Trophoblast cell (in vitro differentiated cells and primary cell): ENCODE data around the gene LRRC1.

Experiments used
- DNase-seq, 2 donors: peaks; one replicate each; pipeline ENCODE4 v3.0.0-alpha.2; 2016
- H2AFZ ChIP-seq: 2 replicates; pipeline ENCODE4 v1.6.1; 2013; ENCODE audit warnings: low read length, moderate library complexity, mild to moderate bottlenecking; ENCODE audit not compliant: insufficient read depth, poor library complexity
- H2AK5ac ChIP-seq: 2 replicates; pipeline ENCODE4 v1.6.1; 2013; ENCODE audit warnings: mild to moderate bottlenecking, low read length
- H2BK120ac ChIP-seq: 2 replicates; pipeline ENCODE4 v1.6.1; 2013; ENCODE audit warnings: low read length, mild to moderate bottlenecking, moderate library complexity; ENCODE audit not compliant: insufficient read depth, poor library complexity
- H2BK12ac ChIP-seq: 2 replicates; pipeline ENCODE4 v1.6.1; 2013; ENCODE audit warnings: mild to moderate bottlenecking, low read length, moderate library complexity
- H2BK5ac ChIP-seq: 2 replicates; pipeline ENCODE4 v1.6.1; 2013; ENCODE audit warnings: low read length, low read depth, moderate library complexity, mild to moderate bottlenecking; ENCODE audit not compliant: poor library complexity
- H3K14ac ChIP-seq: 2 replicates; pipeline ENCODE4 v1.6.1; 2013; ENCODE audit warnings: mild to moderate bottlenecking, low read length
- H3K18ac ChIP-seq: 2 replicates; pipeline ENCODE4 v1.6.1; 2013; ENCODE audit warnings: mild to moderate bottlenecking, low read length
- H3K23ac ChIP-seq: 2 replicates; pipeline ENCODE4 v1.6.1; 2013; ENCODE audit warnings: low read length
- H3K27ac ChIP-seq: 2 replicates; pipeline ENCODE4 v1.5.1; 2013; ENCODE audit warnings: low read depth, mild to moderate bottlenecking, inconsistent platforms, low read length, moderate library complexity
- H3K27me3 ChIP-seq: 2 replicates; pipeline ENCODE4 v1.6.1; 2013; ENCODE audit warnings: inconsistent platforms, mild to moderate bottlenecking, low read length, moderate library complexity; ENCODE audit not compliant: insufficient read depth
- H3K36me3 ChIP-seq, 2 experiments: 1 replicate in 1 of 2; 2 replicates in 1 of 2; pipeline ENCODE4 v1.6.1; 2013; ENCODE audit warnings: low read length in 2 of 2, mild to moderate bottlenecking in 2 of 2, moderate library complexity in 1 of 2; ENCODE audit not compliant: insufficient read depth in 2 of 2, control insufficient read depth in 1 of 2
- H3K4ac ChIP-seq: 2 replicates; pipeline ENCODE4 v1.6.1; 2013; ENCODE audit warnings: low read depth, mild to moderate bottlenecking, low read length, moderate library complexity
- H3K4me1 ChIP-seq, 2 experiments: 1 replicate in 1 of 2; 2 replicates in 1 of 2; pipeline ENCODE4 v1.6.1; 2013; ENCODE audit warnings: low read length in 2 of 2, mild to moderate bottlenecking in 2 of 2, moderate library complexity in 1 of 2; ENCODE audit not compliant: insufficient read depth in 2 of 2, control insufficient read depth in 1 of 2
- H3K4me2 ChIP-seq: 2 replicates; pipeline ENCODE4 v1.6.1; 2013; ENCODE audit warnings: inconsistent platforms, mild to moderate bottlenecking, low read length, moderate library complexity
- H3K4me3 ChIP-seq: 2 replicates; pipeline ENCODE4 v1.5.1; 2013; ENCODE audit warnings: mild to moderate bottlenecking, low read depth, low read length, inconsistent platforms
- H3K79me1 ChIP-seq: one replicate; pipeline ENCODE4 v1.6.1; 2013; ENCODE audit warnings: low read length
- H3K79me2 ChIP-seq: 2 replicates; pipeline ENCODE4 v1.6.1; 2013; ENCODE audit warnings: low read length, mild to moderate bottlenecking; ENCODE audit not compliant: control insufficient read depth, insufficient read depth, poor library complexity
- H3K9ac ChIP-seq: 2 replicates; pipeline ENCODE4 v1.6.1; 2013; ENCODE audit warnings: mild to moderate bottlenecking, low read length
- H3K9me3 ChIP-seq: 2 replicates; pipeline ENCODE4 v1.6.1; 2013; ENCODE audit warnings: low read depth, mild to moderate bottlenecking, control low read depth, inconsistent platforms, low read length; ENCODE audit not compliant: insufficient read depth
- H4K12ac ChIP-seq: 2 replicates; pipeline ENCODE4 v1.6.1; 2013; ENCODE audit warnings: low read depth, mild to moderate bottlenecking, low read length, moderate library complexity
- H4K8ac ChIP-seq: 2 replicates; pipeline ENCODE4 v1.6.1; 2013; ENCODE audit warnings: low read depth, mild to moderate bottlenecking, low read length, moderate library complexity
- H4K91ac ChIP-seq: one replicate; pipeline ENCODE4 v1.6.1; 2013; ENCODE audit warnings: low read depth, mild to moderate bottlenecking, low read length, moderate library complexity
- WGBS: extraction: QIAGEN DNeasy Blood & Tissue Kit; methylation state at CpG from one replicate; pipeline ENCODE4 v1.1.7; 2013; ENCODE audit warnings: missing lambda C conversion rate; ENCODE audit not compliant: insufficient read length, insufficient coverage; ENCODE audit errors: extremely low coverage; 5-methylcytosine and 5-hydroxymethylcytosine counted together

LRRC1 gene

GRCh38 chr6:53802582-53802981, 7.8 kb downstream of the LRRC1 start:
- H2AK5ac ChIP-seq = no peak overlapping the region
- no peak overlapping the region for H3K14ac ChIP-seq

GRCh38 chr6:53803081-53803860, 8.5 kb downstream of the LRRC1 start:
- Histone ChIP-seq H3K79me2 (peaks cover 24% of the 10 kb centered on the region), H3K4me1 (peaks cover 10 to 25% of the 10 kb centered on the region in 2 experiments), H2BK12ac (no peak overlapping the region), H2BK120ac (no peak overlapping the region), H3K18ac (no peak overlapping the region), H3K4me3 (no peak overlapping the region), H3K4ac (peak overlapping the region; percentile 81), H2AFZ (no peak overlapping the region), H3K4me2 (no peak overlapping the region), H3K14ac (no peak overlapping the region), H4K91ac (no peak overlapping the region), H3K9me3 (no peaks in the 10 kb centered on the region), H2AK5ac (no peak overlapping the region), H3K79me1 (peaks cover 6% of the 10 kb centered on the region), H3K27me3 (no peaks in the 10 kb centered on the region), H2BK5ac (no peak overlapping the region), H4K8ac (no peak overlapping the region), H3K27ac (no peak overlapping the region), H4K12ac (no peak overlapping the region), H3K23ac (no peak overlapping the region), H3K9ac (no peak overlapping the region), H3K36me3 (peaks cover 0 to 4% of the 10 kb centered on the region in 2 experiments)
- no CpG with 5 or more reads among the region's 6 CpGs for WGBS
- peak in 1 of 2 donors; percentile 30 for DNase-seq

More at GRCh38 chr6:53802582-53802981, 7.8 kb downstream of the LRRC1 start:
- no peak overlapping the region for H4K91ac ChIP-seq
- H3K9me3 ChIP-seq = no peaks in the 10 kb centered on the region
- peak overlapping the region; percentile 58 for H3K4ac ChIP-seq
- H3K23ac ChIP-seq = no peak overlapping the region
- no peak overlapping the region for H3K27ac ChIP-seq
- no peak overlapping the region for H3K18ac ChIP-seq
- H4K12ac ChIP-seq = no peak overlapping the region
- H3K79me1 ChIP-seq = peaks cover 4% of the 10 kb centered on the region
- no peak overlapping the region for H2BK120ac ChIP-seq
- H2AFZ ChIP-seq = no peak overlapping the region
- H2BK5ac ChIP-seq = no peak overlapping the region
- no peak overlapping the region for H3K4me2 ChIP-seq
- DNase-seq = no peak
- peaks cover 7 to 21% of the 10 kb centered on the region in 2 experiments for H3K4me1 ChIP-seq
- no peaks in the 10 kb centered on the region for H3K27me3 ChIP-seq
- H3K36me3 ChIP-seq = peaks cover 0 to 2% of the 10 kb centered on the region in 2 experiments
- H2BK12ac ChIP-seq = no peak overlapping the region
- H3K9ac ChIP-seq = no peak overlapping the region
- peaks cover 25% of the 10 kb centered on the region for H3K79me2 ChIP-seq
- H3K4me3 ChIP-seq = no peak overlapping the region
- H4K8ac ChIP-seq = no peak overlapping the region

- Histone ChIP-seq H3K14ac (no peak overlapping the region), H2AK5ac (no peak overlapping the region), H3K79me1 (peaks cover 8% of the 10 kb centered on the region), H4K12ac (no peak overlapping the region), H2AFZ (peak overlapping the region; percentile 45), H3K18ac (no peak overlapping the region), H4K91ac (no peak overlapping the region), H3K27me3 (no peaks in the 10 kb centered on the region), H3K4me2 (no peak overlapping the region), H2BK5ac (no peak overlapping the region), H4K8ac (no peak overlapping the region), H3K4me1 (peaks cover 16 to 28% of the 10 kb centered on the region in 2 experiments), H3K27ac (no peak overlapping the region), H2BK12ac (no peak overlapping the region), H3K4me3 (no peak overlapping the region), H3K4ac (peak overlapping the region; percentile 84), H3K36me3 (peaks cover 0 to 4% of the 10 kb centered on the region in 2 experiments), H3K9me3 (no peaks in the 10 kb centered on the region), H3K79me2 (peaks cover 23% of the 10 kb centered on the region), H3K23ac (no peak overlapping the region), H3K9ac (no peak overlapping the region), H2BK120ac (no peak overlapping the region)
- DNase-seq = no peak
- WGBS = no CpG with 5 or more reads among the region's 7 CpGs
Measured at GRCh38 chr6:53805016-53805415, 10.2 kb downstream of the LRRC1 start.

- H3K9me3 ChIP-seq = no peaks in the 10 kb centered on the region
- H2AK5ac ChIP-seq = no peak overlapping the region
- DNase-seq = no peak
- no peak overlapping the region for H4K8ac ChIP-seq
- no peak overlapping the region for H3K23ac ChIP-seq
- H3K27me3 ChIP-seq = no peaks in the 10 kb centered on the region
- peaks cover 18 to 32% of the 10 kb centered on the region in 2 experiments for H3K4me1 ChIP-seq
- no peak overlapping the region for H4K91ac ChIP-seq
- no CpG with 5 or more reads among the region's 4 CpGs for WGBS
- peaks cover 23% of the 10 kb centered on the region for H3K79me2 ChIP-seq
- peak overlapping the region; percentile 81 for H3K4ac ChIP-seq
- H2BK120ac ChIP-seq = no peak overlapping the region
- no peak overlapping the region for H3K18ac ChIP-seq
- H3K4me2 ChIP-seq = no peak overlapping the region
- no peak overlapping the region for H3K14ac ChIP-seq
- no peak overlapping the region for H3K4me3 ChIP-seq
- no peak overlapping the region for H2BK5ac ChIP-seq
- H3K36me3 ChIP-seq = peaks cover 0 to 4% of the 10 kb centered on the region in 2 experiments
- H3K27ac ChIP-seq = no peak overlapping the region
- no peak overlapping the region for H2AFZ ChIP-seq
- H2BK12ac ChIP-seq = no peak overlapping the region
- no peak overlapping the region for H4K12ac ChIP-seq
- peaks cover 9% of the 10 kb centered on the region for H3K79me1 ChIP-seq
- no peak overlapping the region for H3K9ac ChIP-seq
Measured at GRCh38 chr6:53805725-53806124, 10.9 kb downstream of the LRRC1 start.
